Sigmoid colon (tissue), 4 donors: Measurements from ENCODE around the gene GSAP.

Experiments
- EP300 ChIP-seq, 4 donors: sonication (generic); formaldehyde crosslinking; IDR thresholded peaks; one replicate each; pipeline ENCODE4 v1.6.1; 2017; ENCODE audit warnings: antibody characterized with exemption in 4 of 4
- TF ChIP-seq, protein P1 (sequence below), 4 experiments: fragments of 450-650 bp in 3 of 4; fragments of 200-600 bp in 1 of 4; IDR thresholded peaks; one replicate each; pipeline ENCODE4 v1.5.1; 2016 to 2019; ENCODE audit warnings: antibody characterized with exemption in 4 of 4, mild to moderate bottlenecking in 3 of 4, moderate library complexity in 2 of 4

DNA sequence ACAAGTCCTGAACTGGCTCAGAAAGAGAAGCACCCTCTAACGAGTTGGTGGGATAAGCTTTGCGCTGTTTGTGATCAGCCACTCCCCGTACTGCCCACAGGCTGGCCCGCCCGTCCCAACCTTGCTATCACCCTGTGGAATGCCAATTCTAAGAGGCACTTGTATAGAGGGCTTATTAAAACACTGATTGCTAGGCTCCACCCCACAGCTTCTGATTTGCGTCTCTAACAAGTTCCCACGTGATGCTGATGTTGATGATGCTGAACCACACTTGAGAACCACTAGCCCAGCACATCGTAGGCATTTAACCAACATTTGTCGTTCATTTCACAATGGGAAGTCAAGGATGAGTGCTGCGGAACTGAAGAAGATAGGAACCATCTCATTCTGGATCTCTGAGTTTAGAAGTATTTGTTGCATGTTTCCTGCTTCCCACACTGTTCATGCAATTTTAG lies 12.7 kb upstream of the GSAP start:
- TF ChIP-seq, protein P1, sequence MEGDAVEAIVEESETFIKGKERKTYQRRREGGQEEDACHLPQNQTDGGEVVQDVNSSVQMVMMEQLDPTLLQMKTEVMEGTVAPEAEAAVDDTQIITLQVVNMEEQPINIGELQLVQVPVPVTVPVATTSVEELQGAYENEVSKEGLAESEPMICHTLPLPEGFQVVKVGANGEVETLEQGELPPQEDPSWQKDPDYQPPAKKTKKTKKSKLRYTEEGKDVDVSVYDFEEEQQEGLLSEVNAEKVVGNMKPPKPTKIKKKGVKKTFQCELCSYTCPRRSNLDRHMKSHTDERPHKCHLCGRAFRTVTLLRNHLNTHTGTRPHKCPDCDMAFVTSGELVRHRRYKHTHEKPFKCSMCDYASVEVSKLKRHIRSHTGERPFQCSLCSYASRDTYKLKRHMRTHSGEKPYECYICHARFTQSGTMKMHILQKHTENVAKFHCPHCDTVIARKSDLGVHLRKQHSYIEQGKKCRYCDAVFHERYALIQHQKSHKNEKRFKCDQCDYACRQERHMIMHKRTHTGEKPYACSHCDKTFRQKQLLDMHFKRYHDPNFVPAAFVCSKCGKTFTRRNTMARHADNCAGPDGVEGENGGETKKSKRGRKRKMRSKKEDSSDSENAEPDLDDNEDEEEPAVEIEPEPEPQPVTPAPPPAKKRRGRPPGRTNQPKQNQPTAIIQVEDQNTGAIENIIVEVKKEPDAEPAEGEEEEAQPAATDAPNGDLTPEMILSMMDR (IDR thresholded peaks at IDR 0.05): no peak
- no peak for TF ChIP-seq EP300 (IDR thresholded peaks at IDR 0.05)
